Retina (tissue), 1 donor: ENCODE measurements around the gene ELAC1.

Experiments used
- DNase-seq: peaks from one replicate; pipeline ENCODE4 v3.0.0-alpha.2; 2016

Gene ELAC1

GRCh38 chr18:51021226-51021965 is 53.6 kb downstream of the ELAC1 start:
- DNase-seq: no peak

DNA sequence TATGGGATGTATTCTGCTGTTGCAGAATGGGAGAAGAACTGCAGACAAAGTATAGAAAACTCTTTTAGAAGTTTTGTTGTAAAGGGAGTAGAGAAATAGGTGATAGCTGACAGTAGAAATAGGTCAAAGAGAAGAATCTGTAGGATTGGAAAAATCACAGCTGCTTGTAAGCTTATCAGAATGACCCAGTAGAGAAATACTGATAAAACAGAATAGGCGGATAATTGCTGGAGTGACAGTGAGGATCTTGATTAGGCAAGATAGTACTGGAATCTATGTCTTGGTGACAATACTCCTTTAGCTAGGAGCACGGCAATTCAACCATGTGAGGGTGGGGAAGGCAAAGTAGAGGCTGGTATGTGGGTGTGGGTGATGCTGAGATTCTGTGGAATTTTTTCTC is 57.7 kb downstream of the ELAC1 start:
- no peak for DNase-seq

- DNase-seq: no peak
These were observed 60.5 kb downstream of the ELAC1 start for GRCh38 chr18:51028201-51028805.

DNA sequence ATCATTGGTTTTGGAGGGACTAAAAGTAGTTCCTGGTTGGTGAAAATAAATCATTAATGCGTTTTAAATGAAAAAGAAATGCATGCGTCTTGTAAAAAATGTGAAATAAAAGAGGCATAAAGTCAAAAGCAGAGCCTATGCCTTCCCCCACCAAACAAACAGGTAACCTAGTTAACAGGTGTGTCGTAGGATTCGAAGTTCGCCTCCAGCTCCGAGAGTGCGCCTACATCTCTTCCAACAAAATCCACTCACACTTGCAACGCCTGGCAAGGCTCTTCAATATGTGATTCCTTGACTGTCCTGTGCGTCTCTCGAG is 61.5 kb downstream of the ELAC1 start:
- no peak for DNase-seq

GRCh38 chr18:51029694-51030536 is 62.1 kb downstream of the ELAC1 start, which contains the start of gene SMAD4:
SMAD4 (plus strand) TSS chr18:51030213; CDS start chr18:51047047, 16,834 bp downstream.
- DNase-seq: peak; percentile 99

DNA sequence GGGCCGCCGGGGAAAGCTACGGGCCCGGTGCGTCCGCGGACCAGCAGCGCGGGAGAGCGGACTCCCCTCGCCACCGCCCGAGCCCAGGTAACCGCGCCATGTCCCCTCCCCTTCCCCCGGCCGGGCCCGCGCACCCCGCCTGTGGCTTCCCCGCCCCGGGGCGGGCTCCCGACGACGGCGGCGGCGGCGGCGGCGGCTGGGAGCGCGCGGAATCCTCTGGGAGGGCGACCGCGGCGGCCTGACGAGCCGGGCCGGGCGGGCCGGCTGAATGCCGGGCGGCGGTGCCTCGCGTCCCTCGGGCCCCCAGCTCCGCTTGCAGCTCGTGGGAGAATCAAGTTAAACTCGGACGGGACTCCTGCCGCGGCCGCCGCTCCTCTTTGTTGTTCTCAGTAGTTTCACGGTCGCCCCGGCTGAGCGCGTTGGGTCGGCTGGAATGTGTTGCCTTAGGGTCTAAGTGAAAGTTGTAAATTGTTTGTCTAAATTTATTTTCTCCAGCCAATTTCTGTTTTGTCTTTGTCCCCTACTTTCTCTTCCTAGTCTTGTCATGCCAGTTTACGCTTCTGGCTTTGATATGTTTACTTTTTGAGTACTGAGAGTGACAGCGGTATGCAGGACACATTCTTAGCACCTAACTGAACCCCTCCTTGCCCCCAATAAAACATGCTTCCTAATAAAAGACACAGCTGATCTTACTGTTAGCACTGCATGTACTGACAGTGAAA is 62.9 kb downstream of the ELAC1 start:
- DNase-seq: peak; percentile 68

- DNase-seq: no peak
These were observed 64.4 kb downstream of the ELAC1 start for GRCh38 chr18:51032193-51032592.

GRCh38 chr18:51037230-51037629 is 69.4 kb downstream of the ELAC1 start:
- no peak for DNase-seq
